ENCODE measurements around the gene MAML3.

The MAML3 gene

DNA sequence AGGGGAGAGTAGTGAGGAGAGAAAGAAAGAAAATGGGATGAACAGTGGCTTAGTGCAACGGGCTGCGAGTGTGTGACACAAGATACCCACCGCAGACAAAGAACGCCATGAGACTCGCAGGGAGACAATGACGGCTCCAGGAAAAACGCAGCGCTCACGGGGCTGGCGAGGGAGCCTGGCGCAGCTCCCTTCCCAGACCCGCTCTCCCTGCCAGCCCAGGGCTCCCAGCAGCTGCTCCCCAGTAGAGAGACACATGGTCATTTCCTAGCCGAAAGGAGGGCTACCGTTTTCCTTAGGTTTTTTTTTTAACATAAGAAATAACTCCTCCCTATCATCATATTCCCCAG, 149.5 kb downstream of the MAML3 start:
- TF ChIP-seq EZH2phosphoT487 (IDR thresholded peaks at IDR 0.05; ENCODE audit: borderline replicate concordance, low read length) (no peak), CTCF (IDR thresholded peaks at IDR 0.05; ENCODE audit: low read depth, low read length, poor library complexity, severe bottlenecking) (no peak)
- no peak overlapping the region for H3K4me3 ChIP-seq (ENCODE audit: low read length)
- H3K9me3 ChIP-seq (ENCODE audit: control insufficient read depth, insufficient read depth, low read length): no peaks in the 10 kb centered on the region
- H3K79me2 ChIP-seq (ENCODE audit: control insufficient read depth, low read length): no peaks in the 10 kb centered on the region
- no peaks in the 10 kb centered on the region for H3K4me1 ChIP-seq (ENCODE audit: control insufficient read depth, low read length)
- no peak overlapping the region for H3K27ac ChIP-seq (ENCODE audit: low read depth, low read length)
- no peaks in the 10 kb centered on the region for H4K20me1 ChIP-seq (ENCODE audit: control insufficient read depth, insufficient read depth, low read depth, low read length)
- no peak overlapping the region for H3K4me2 ChIP-seq (ENCODE audit: low read length)
- H3K36me3 ChIP-seq (ENCODE audit: control insufficient read depth, low read length): no peaks in the 10 kb centered on the region
- no peaks in the 10 kb centered on the region for H3K27me3 ChIP-seq (ENCODE audit: control insufficient read depth, low read length)
- no peaks in the 10 kb centered on the region for H3K9me2 ChIP-seq (replicated peaks; ENCODE audit: control insufficient read depth, low read length)
- no peaks in the 10 kb centered on the region for H3F3A ChIP-seq (ENCODE audit: control insufficient read depth, insufficient read depth)

DNA sequence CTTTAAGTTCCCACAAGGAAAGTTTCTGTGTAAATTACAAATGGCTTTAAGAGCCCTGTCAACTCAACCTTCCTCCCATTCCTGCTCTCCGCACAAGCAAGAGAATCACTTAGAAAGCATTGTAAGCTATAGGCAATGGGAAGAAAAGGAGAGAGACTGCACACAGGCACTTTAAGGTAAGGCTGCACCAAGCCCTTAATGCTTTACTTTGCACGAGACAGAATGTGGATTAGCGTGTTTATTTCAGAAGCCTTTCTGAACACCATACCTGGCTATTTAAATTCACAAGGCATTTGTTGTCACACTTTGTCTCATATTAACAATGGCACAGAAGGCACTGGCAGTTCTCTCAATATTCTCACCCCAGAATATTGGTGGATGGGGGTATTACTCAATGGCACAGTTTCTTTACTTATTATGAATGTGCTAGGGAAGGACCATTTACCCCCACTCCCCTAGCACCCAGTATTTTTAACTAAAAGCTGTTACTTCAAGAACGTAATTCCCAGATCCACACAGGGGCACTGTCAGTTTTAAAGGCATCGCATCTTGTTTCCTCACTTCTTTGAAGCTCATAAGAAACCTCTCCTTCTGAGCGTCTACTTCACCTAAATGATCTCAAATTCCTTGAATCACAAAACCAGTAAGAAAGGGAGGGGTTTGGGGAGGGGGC, 150.0 kb downstream of the MAML3 start:
- TF ChIP-seq CTCF (IDR thresholded peaks at IDR 0.05; ENCODE audit: low read depth, low read length, poor library complexity, severe bottlenecking) (no peak), EZH2phosphoT487 (IDR thresholded peaks at IDR 0.05; ENCODE audit: borderline replicate concordance, low read length) (no peak)
- no peaks in the 10 kb centered on the region for H3F3A ChIP-seq (ENCODE audit: control insufficient read depth, insufficient read depth)
- no peak overlapping the region for H3K27ac ChIP-seq (ENCODE audit: low read depth, low read length)
- H3K9me3 ChIP-seq (ENCODE audit: control insufficient read depth, insufficient read depth, low read length): no peaks in the 10 kb centered on the region
- H3K27me3 ChIP-seq (ENCODE audit: control insufficient read depth, low read length): no peaks in the 10 kb centered on the region
- H3K79me2 ChIP-seq (ENCODE audit: control insufficient read depth, low read length): no peaks in the 10 kb centered on the region
- no peaks in the 10 kb centered on the region for H3K9me2 ChIP-seq (replicated peaks; ENCODE audit: control insufficient read depth, low read length)
- no peak overlapping the region for H3K4me2 ChIP-seq (ENCODE audit: low read length)
- H3K36me3 ChIP-seq (ENCODE audit: control insufficient read depth, low read length): no peaks in the 10 kb centered on the region
- no peaks in the 10 kb centered on the region for H4K20me1 ChIP-seq (ENCODE audit: control insufficient read depth, insufficient read depth, low read depth, low read length)
- no peak overlapping the region for H3K4me3 ChIP-seq (ENCODE audit: low read length)
- H3K4me1 ChIP-seq (ENCODE audit: control insufficient read depth, low read length): no peaks in the 10 kb centered on the region

GRCh38 chr4:140000232-140000631, 153.8 kb downstream of the MAML3 start:
- H3K36me3 ChIP-seq (ENCODE audit: control insufficient read depth, low read length): no peaks in the 10 kb centered on the region
- no peaks in the 10 kb centered on the region for H3K9me3 ChIP-seq (ENCODE audit: control insufficient read depth, insufficient read depth, low read length)
- H3K79me2 ChIP-seq (ENCODE audit: control insufficient read depth, low read length): no peaks in the 10 kb centered on the region
- H3K27me3 ChIP-seq (ENCODE audit: control insufficient read depth, low read length): no peaks in the 10 kb centered on the region
- no peaks in the 10 kb centered on the region for H3K9me2 ChIP-seq (replicated peaks; ENCODE audit: control insufficient read depth, low read length)
- no peak overlapping the region for H3K4me2 ChIP-seq (ENCODE audit: low read length)
- H3K4me3 ChIP-seq (ENCODE audit: low read length): no peak overlapping the region
- no peaks in the 10 kb centered on the region for H4K20me1 ChIP-seq (ENCODE audit: control insufficient read depth, insufficient read depth, low read depth, low read length)
- no peaks in the 10 kb centered on the region for H3F3A ChIP-seq (ENCODE audit: control insufficient read depth, insufficient read depth)
- no peaks in the 10 kb centered on the region for H3K4me1 ChIP-seq (ENCODE audit: control insufficient read depth, low read length)
- TF ChIP-seq CTCF (IDR thresholded peaks at IDR 0.05; ENCODE audit: low read depth, low read length, poor library complexity, severe bottlenecking) (no peak), EZH2phosphoT487 (IDR thresholded peaks at IDR 0.05; ENCODE audit: borderline replicate concordance, low read length) (no peak)
- H3K27ac ChIP-seq (ENCODE audit: low read depth, low read length): no peak overlapping the region

All from DOHH2 (cell line).